K562 (cell line): ENCODE results near the gene PDIA5. TPM values are rescaled to one million over a fixed set of nuclear protein-coding genes. Genes with fewer than 3 reads are reported as not detected.

Experiments
- ARHGAP35 ChIP-seq: fragments of 450-650 bp; IDR thresholded peaks from 2 replicates; pipeline ENCODE4 v1.6.1; 2018; ENCODE audit not compliant: partially characterized antibody
- FOXM1 ChIP-seq, 2 experiments: fragments of 450-650 bp in 1 of 2; sonication (generic) in 1 of 2; formaldehyde crosslinking in 1 of 2; IDR thresholded peaks; 2 replicates each; pipeline versions ENCODE4 v1.6.1 to v1.9.0; 2017 to 2022; ENCODE audit warnings: low read depth in 2 of 2, mild to moderate bottlenecking in 2 of 2, missing genetic modification reagents in 1 of 2, moderate library complexity in 1 of 2
- HEY1 ChIP-seq: fragments of 250-450 bp; sonication (Bioruptor Pico); IDR thresholded peaks from 2 replicates; pipeline ENCODE4 v1.5.0; 2020; ENCODE audit warnings: mild to moderate bottlenecking, moderate library complexity, borderline replicate concordance
- PCBP2 ChIP-seq: fragments of 200-400 bp; formaldehyde crosslinking; IDR thresholded peaks from 2 replicates; pipeline ENCODE4 v1.6.1; 2018; ENCODE audit warnings: low read length, low read depth, mild to moderate bottlenecking, moderate library complexity; ENCODE audit not compliant: poor library complexity, severe bottlenecking
- SMAD2 ChIP-seq: fragments of 150-350 bp; IDR thresholded peaks from 2 replicates; pipeline ENCODE4 v1.6.1; 2014; ENCODE audit warnings: low read depth, mild to moderate bottlenecking, low read length
- TFE3 ChIP-seq: fragments of 450-650 bp; formaldehyde crosslinking; IDR thresholded peaks from 2 replicates; pipeline ENCODE4 v1.4.0; 2020; ENCODE audit warnings: mild to moderate bottlenecking, mixed read lengths
- polyA plus RNA-seq, 8 experiments: library from polyadenylated mRNA; depleted of rRNA in 4 of 8; stranded (reverse) in 5 of 8; unstranded in 3 of 8; fragments of >200 nt; fragmentation: Nextera tagmentation in 2 of 8; fragmentation: Illumina TruSeq in 1 of 8; extraction: Ambion mirVana in 2 of 8; extraction: Trizol in 1 of 8; gene quantifications; 2 replicates each; pipeline versions ENCODE4 v1.2.1 to v1.2.3, GENCODE V29; 2011 to 2014; ENCODE audit warnings: inconsistent platforms in 1 of 8, missing spikeins in 1 of 8
- total RNA-seq, 7 experiments: library from RNA; depleted of rRNA in 6 of 7; stranded (reverse); fragments of >200 nt in 6 of 7; fragmentation: Illumina TruSeq in 2 of 7; extraction: Trizol in 2 of 7; gene quantifications; 2 replicates each; pipeline versions ENCODE4 v1.2.1 to v1.2.3, GENCODE V29; 2011 to 2021; ENCODE audit warnings: low replicate concordance in 1 of 7
- TF ChIP-seq, protein P1 (sequence below): fragments of 250-450 bp; sonication (Bioruptor Pico); IDR thresholded peaks from 2 replicates; pipeline ENCODE4 v1.6.1; 2021; ENCODE audit warnings: mild to moderate bottlenecking
- TF ChIP-seq, protein P2 (sequence below): fragments of 200-800 bp; sonication (Bioruptor generic); IDR thresholded peaks from 2 replicates; pipeline ENCODE4 v1.6.1; 2016; ENCODE audit warnings: missing genetic modification characterization, missing compliant biosample characterization
- TF ChIP-seq, protein P3 (sequence below): fragments of 250-450 bp; sonication (Bioruptor Pico); IDR thresholded peaks from 2 replicates; pipeline ENCODE4 v1.4.0; 2020; ENCODE audit warnings: mild to moderate bottlenecking
- TF ChIP-seq, protein P4 (sequence below): sonication (generic); formaldehyde crosslinking; IDR thresholded peaks from 2 replicates; pipeline ENCODE4 v1.8.0; 2022; ENCODE audit warnings: missing genetic modification reagents, mild to moderate bottlenecking, borderline replicate concordance

The PDIA5 gene
- total and polyA plus RNA-seq, 9 of the 15 experiments (the other 6 are each of a cell fraction or from before 2014, with no cell fraction given), result 3.4 to 31.8 (median 19.6) TPM

DNA sequence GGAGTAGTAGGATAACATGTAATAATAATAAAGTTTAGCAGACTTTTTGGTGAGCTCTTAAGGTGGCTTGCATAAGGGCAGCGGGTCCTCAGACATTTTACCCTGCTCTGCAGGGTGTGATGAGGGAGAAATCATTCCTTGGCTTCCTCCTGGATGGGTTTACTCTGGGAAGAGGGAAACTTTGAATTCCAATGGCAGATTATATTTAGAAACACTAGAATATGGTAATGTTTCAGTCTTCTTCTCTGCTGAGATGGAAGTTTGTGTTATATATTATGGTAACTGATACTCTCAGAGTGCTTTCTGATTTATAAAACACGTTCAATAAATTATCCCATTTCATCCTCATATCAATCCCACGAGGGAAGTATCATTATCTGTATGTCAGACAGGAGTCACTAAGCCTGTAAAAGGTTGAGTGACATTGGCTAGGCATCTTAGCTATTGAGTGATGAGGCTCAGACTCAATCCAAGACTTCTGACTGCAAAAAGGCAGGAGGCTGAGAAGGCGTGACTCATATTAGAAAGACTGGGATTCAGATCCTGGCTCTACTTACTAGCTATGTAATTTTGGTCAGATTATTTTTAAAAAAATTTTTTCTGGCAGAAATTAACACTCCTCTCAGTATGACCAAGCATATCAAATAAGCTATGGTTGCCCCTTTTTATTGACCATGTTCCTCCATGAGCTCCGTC, 19.3 kb downstream of the PDIA5 start (continued):
- TF ChIP-seq TFE3 (no peak), ARHGAP35 (no peak), FOXM1 (IDR thresholded peaks at IDR 0.05; ENCODE audit: low read depth) (no peak), FOXM1 (CRISPR knock-in tag; IDR thresholded peaks at IDR 0.05; ENCODE audit: low read depth) (no peak), SMAD2 (no peak), HEY1 (CRISPR knock-in tag) (no peak), PCBP2 (no peak)
- TF ChIP-seq, protein P1, sequence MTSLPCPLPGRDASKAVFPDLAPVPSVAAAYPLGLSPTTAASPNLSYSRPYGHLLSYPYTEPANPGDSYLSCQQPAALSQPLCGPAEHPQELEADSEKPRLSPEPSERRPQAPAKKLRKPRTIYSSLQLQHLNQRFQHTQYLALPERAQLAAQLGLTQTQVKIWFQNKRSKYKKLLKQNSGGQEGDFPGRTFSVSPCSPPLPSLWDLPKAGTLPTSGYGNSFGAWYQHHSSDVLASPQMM, result no peak
- TF ChIP-seq, protein P2, sequence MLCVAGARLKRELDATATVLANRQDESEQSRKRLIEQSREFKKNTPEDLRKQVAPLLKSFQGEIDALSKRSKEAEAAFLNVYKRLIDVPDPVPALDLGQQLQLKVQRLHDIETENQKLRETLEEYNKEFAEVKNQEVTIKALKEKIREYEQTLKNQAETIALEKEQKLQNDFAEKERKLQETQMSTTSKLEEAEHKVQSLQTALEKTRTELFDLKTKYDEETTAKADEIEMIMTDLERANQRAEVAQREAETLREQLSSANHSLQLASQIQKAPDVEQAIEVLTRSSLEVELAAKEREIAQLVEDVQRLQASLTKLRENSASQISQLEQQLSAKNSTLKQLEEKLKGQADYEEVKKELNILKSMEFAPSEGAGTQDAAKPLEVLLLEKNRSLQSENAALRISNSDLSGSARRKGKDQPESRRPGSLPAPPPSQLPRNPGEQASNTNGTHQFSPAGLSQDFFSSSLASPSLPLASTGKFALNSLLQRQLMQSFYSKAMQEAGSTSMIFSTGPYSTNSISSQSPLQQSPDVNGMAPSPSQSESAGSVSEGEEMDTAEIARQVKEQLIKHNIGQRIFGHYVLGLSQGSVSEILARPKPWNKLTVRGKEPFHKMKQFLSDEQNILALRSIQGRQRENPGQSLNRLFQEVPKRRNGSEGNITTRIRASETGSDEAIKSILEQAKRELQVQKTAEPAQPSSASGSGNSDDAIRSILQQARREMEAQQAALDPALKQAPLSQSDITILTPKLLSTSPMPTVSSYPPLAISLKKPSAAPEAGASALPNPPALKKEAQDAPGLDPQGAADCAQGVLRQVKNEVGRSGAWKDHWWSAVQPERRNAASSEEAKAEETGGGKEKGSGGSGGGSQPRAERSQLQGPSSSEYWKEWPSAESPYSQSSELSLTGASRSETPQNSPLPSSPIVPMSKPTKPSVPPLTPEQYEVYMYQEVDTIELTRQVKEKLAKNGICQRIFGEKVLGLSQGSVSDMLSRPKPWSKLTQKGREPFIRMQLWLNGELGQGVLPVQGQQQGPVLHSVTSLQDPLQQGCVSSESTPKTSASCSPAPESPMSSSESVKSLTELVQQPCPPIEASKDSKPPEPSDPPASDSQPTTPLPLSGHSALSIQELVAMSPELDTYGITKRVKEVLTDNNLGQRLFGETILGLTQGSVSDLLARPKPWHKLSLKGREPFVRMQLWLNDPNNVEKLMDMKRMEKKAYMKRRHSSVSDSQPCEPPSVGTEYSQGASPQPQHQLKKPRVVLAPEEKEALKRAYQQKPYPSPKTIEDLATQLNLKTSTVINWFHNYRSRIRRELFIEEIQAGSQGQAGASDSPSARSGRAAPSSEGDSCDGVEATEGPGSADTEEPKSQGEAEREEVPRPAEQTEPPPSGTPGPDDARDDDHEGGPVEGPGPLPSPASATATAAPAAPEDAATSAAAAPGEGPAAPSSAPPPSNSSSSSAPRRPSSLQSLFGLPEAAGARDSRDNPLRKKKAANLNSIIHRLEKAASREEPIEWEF (CRISPR knock-in tag), result no peak
- TF ChIP-seq, protein P3, sequence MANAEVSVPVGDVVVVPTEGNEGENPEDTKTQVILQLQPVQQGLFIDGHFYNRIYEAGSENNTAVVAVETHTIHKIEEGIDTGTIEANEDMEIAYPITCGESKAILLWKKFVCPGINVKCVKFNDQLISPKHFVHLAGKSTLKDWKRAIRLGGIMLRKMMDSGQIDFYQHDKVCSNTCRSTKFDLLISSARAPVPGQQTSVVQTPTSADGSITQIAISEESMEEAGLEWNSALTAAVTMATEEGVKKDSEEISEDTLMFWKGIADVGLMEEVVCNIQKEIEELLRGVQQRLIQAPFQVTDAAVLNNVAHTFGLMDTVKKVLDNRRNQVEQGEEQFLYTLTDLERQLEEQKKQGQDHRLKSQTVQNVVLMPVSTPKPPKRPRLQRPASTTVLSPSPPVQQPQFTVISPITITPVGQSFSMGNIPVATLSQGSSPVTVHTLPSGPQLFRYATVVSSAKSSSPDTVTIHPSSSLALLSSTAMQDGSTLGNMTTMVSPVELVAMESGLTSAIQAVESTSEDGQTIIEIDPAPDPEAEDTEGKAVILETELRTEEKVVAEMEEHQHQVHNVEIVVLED, result no peak
- TF ChIP-seq, protein P4, sequence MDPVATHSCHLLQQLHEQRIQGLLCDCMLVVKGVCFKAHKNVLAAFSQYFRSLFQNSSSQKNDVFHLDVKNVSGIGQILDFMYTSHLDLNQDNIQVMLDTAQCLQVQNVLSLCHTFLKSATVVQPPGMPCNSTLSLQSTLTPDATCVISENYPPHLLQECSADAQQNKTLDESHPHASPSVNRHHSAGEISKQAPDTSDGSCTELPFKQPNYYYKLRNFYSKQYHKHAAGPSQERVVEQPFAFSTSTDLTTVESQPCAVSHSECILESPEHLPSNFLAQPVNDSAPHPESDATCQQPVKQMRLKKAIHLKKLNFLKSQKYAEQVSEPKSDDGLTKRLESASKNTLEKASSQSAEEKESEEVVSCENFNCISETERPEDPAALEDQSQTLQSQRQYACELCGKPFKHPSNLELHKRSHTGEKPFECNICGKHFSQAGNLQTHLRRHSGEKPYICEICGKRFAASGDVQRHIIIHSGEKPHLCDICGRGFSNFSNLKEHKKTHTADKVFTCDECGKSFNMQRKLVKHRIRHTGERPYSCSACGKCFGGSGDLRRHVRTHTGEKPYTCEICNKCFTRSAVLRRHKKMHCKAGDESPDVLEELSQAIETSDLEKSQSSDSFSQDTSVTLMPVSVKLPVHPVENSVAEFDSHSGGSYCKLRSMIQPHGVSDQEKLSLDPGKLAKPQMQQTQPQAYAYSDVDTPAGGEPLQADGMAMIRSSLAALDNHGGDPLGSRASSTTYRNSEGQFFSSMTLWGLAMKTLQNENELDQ (CRISPR knock-in tag), result no peak
